Progenitor cell of endocrine pancreas (in vitro differentiated cells): Measurements from ENCODE around the gene VIT. TPM values are rescaled to one million over a fixed set of nuclear protein-coding genes. Genes with fewer than 3 reads are reported as not detected.

Source experiments
- DNase-seq: peaks from one replicate; pipeline ENCODE4 v3.0.0; 2021; ENCODE audit warnings: low spot score; ENCODE audit not compliant: unreplicated experiment
- H3K27ac Mint-ChIP-seq: 2 replicates; pipeline ENCODE4 v1.8.0; 2021; ENCODE audit warnings: mild to moderate bottlenecking, moderate library complexity, mixed read lengths
- H3K27me3 Mint-ChIP-seq: 2 replicates; pipeline ENCODE4 v1.8.0; 2021; ENCODE audit warnings: mixed read lengths
- H3K36me3 Mint-ChIP-seq: 2 replicates; pipeline ENCODE4 v1.8.0; 2022; ENCODE audit warnings: mixed read lengths; ENCODE audit not compliant: insufficient read depth
- H3K4me1 Mint-ChIP-seq: 2 replicates; pipeline ENCODE4 v1.8.0; 2021; ENCODE audit warnings: low read depth, mixed read lengths
- H3K4me3 Mint-ChIP-seq: 2 replicates; pipeline ENCODE4 v1.8.0; 2021; ENCODE audit warnings: low read depth, mild to moderate bottlenecking, moderate library complexity, mixed read lengths
- H3K9me3 Mint-ChIP-seq: 2 replicates; pipeline ENCODE4 v1.8.0; 2021; ENCODE audit warnings: low read depth, mixed read lengths
- total RNA-seq: library from RNA; stranded (reverse); gene quantifications from 2 replicates; pipeline ENCODE4 v1.2.1, GENCODE V29; 2021
- TF ChIP-seq, protein P1 (sequence below): fragments of 200-600 bp; sonication (generic); IDR thresholded peaks from one replicate; pipeline ENCODE4 v1.5.0; 2021; ENCODE audit warnings: antibody characterized with exemption, mild to moderate bottlenecking; ENCODE audit not compliant: unreplicated experiment

The VIT gene
- total RNA-seq, 1 donor from 2014 or later, result not detected

DNA sequence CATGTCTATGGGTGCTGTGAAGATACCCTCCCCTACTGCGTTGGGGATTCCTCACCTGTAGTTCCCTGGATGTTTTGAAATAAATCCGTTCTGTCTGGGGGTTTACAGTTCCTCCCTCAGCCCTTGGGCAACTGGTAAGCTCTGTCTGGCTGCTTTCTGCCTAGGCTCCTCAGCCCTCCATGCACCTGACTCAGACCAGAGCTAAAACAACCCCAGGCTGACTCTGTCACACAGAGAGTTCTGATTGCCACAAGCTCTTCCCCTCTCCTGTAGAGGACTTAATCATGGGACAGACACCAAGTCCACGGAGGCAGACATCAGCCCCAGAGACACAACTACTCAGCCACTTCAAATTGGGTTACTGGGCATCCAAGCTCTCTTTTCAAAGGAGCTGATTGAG, 6.3 kb downstream of the VIT start:
- H3K36me3 Mint-ChIP-seq, result no peaks in the 10 kb centered on the region
- no peak for DNase-seq
- H3K4me3 Mint-ChIP-seq, result no peak overlapping the region
- H3K9me3 Mint-ChIP-seq, result no peaks in the 10 kb centered on the region
- no peak overlapping the region for H3K27ac Mint-ChIP-seq
- H3K4me1 Mint-ChIP-seq, result peaks cover 18% of the 10 kb centered on the region
- H3K27me3 Mint-ChIP-seq, result peaks cover 2% of the 10 kb centered on the region
- TF ChIP-seq, protein P1, sequence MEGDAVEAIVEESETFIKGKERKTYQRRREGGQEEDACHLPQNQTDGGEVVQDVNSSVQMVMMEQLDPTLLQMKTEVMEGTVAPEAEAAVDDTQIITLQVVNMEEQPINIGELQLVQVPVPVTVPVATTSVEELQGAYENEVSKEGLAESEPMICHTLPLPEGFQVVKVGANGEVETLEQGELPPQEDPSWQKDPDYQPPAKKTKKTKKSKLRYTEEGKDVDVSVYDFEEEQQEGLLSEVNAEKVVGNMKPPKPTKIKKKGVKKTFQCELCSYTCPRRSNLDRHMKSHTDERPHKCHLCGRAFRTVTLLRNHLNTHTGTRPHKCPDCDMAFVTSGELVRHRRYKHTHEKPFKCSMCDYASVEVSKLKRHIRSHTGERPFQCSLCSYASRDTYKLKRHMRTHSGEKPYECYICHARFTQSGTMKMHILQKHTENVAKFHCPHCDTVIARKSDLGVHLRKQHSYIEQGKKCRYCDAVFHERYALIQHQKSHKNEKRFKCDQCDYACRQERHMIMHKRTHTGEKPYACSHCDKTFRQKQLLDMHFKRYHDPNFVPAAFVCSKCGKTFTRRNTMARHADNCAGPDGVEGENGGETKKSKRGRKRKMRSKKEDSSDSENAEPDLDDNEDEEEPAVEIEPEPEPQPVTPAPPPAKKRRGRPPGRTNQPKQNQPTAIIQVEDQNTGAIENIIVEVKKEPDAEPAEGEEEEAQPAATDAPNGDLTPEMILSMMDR, result no peak

- Mint-ChIP-seq H3K27ac (no peak overlapping the region), H3K4me3 (no peak overlapping the region), H3K4me1 (peaks cover 12% of the 10 kb centered on the region), H3K9me3 (no peaks in the 10 kb centered on the region), H3K36me3 (no peaks in the 10 kb centered on the region), H3K27me3 (peaks cover 2% of the 10 kb centered on the region)
- no peak for DNase-seq
- TF ChIP-seq, protein P1, result no peak
These were observed 8.1 kb downstream of the VIT start for GRCh38 chr2:36704475-36705150.

- DNase-seq, result no peak
- H3K9me3 Mint-ChIP-seq, result peaks cover 1% of the 10 kb centered on the region
- H3K4me1 Mint-ChIP-seq, result peaks cover 12% of the 10 kb centered on the region
- TF ChIP-seq, protein P1, result no peak
- no peak overlapping the region for H3K27ac Mint-ChIP-seq
- H3K4me3 Mint-ChIP-seq, result no peak overlapping the region
- H3K27me3 Mint-ChIP-seq, result peaks cover 2% of the 10 kb centered on the region
- no peaks in the 10 kb centered on the region for H3K36me3 Mint-ChIP-seq
These were observed 9.0 kb downstream of the VIT start for GRCh38 chr2:36705326-36706020.

GRCh38 chr2:36706021-36706876, 9.7 kb downstream of the VIT start:
- Mint-ChIP-seq H3K4me3 (no peak overlapping the region), H3K9me3 (peaks cover 7% of the 10 kb centered on the region), H3K27me3 (peaks cover 2% of the 10 kb centered on the region), H3K27ac (no peak overlapping the region), H3K4me1 (peaks cover 6% of the 10 kb centered on the region), H3K36me3 (peaks cover 2% of the 10 kb centered on the region)
- TF ChIP-seq, protein P1, result no peak
- no peak for DNase-seq

DNA sequence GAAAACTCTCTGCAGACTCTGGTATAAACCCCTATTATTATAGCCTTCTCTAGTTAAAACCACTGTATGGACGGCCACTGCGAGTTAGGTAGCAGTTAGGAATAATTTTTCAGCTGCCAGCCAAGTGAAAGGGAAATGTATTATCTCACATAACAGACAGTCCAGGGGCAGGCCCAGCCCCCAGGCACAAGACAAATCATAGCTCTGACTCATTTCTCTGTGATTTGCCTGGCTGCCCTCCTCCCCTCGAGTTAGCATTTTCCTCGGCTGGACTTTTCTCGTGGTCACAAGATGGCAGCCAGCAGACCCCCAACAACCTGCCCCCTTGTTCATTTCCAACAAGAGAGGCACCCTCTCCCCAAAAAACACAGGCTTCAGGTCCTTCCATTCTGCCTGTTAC, 10.5 kb downstream of the VIT start:
- peaks cover 2% of the 10 kb centered on the region for H3K36me3 Mint-ChIP-seq
- no peak overlapping the region for H3K27ac Mint-ChIP-seq
- peaks cover 2% of the 10 kb centered on the region for H3K27me3 Mint-ChIP-seq
- TF ChIP-seq, protein P1, result no peak
- no peak overlapping the region for H3K4me3 Mint-ChIP-seq
- peaks cover 8% of the 10 kb centered on the region for H3K9me3 Mint-ChIP-seq
- H3K4me1 Mint-ChIP-seq, result no peaks in the 10 kb centered on the region
- no peak for DNase-seq
